Heart right ventricle (tissue), 16 donors: ENCODE results near the gene PODN. TPM values are rescaled to one million over a fixed set of nuclear protein-coding genes. Genes with fewer than 3 reads are reported as not detected.

ENCODE experiments used
- ATAC-seq, 8 donors: fragments of 200-7000 bp; cut with Tn5 transposase; one replicate each; pipeline ENCODE4 v1.9.1; 2020; ENCODE audit warnings: mild to moderate bottlenecking in 8 of 8, moderate library complexity in 8 of 8, moderate number of reproducible peaks in 1 of 8
- DNase-seq, 2 donors: peaks; one replicate each; pipeline ENCODE4 v3.0.0-alpha.2; 2020
- H3K27ac ChIP-seq, 10 donors: fragments of 200-600 bp; sonication (generic) in 2 of 10; one replicate each; pipeline versions ENCODE4 v1.5.0 to v1.8.0; 2020 to 2022; ENCODE audit warnings: mild to moderate bottlenecking in 3 of 10
- H3K27me3 ChIP-seq, 7 donors: fragments of 200-600 bp; one replicate each; pipeline ENCODE4 v1.8.0; 2021 to 2022; ENCODE audit warnings: mild to moderate bottlenecking in 2 of 7
- H3K36me3 ChIP-seq, 9 donors: fragments of 200-600 bp; sonication (generic) in 1 of 9; one replicate each; pipeline versions ENCODE4 v1.5.0 to v1.8.0; 2020 to 2022; ENCODE audit warnings: mild to moderate bottlenecking in 2 of 9
- H3K4me1 ChIP-seq, 9 donors: fragments of 200-600 bp; sonication (generic) in 1 of 9; one replicate each; pipeline versions ENCODE4 v1.5.0 to v1.8.0; 2020 to 2022; ENCODE audit warnings: mild to moderate bottlenecking in 4 of 9
- H3K4me3 ChIP-seq, 10 donors: fragments of 200-600 bp; sonication (generic) in 2 of 10; one replicate each; pipeline versions ENCODE4 v1.5.0 to v1.8.0; 2020 to 2022; ENCODE audit warnings: mild to moderate bottlenecking in 7 of 10, moderate library complexity in 2 of 10
- H3K9me3 ChIP-seq, 11 donors: fragments of 200-600 bp in 10 of 11; sonication (generic) in 2 of 11; one replicate each; pipeline versions ENCODE4 v1.5.0 to v1.8.0; 2013 to 2022; ENCODE audit warnings: mild to moderate bottlenecking in 2 of 11, control low read depth in 1 of 11, moderate library complexity in 1 of 11
- WGBS, 2 donors: extraction: QIAGEN DNeasy Blood & Tissue Kit; methylation state at CpG; one replicate each; pipeline ENCODE4 v1.1.7; 2013; ENCODE audit warnings: inconsistent platforms in 1 of 2; 5-methylcytosine and 5-hydroxymethylcytosine counted together
- intact Hi-C, 10 donors: fragments of 100-400 bp; cut with DNase I; formaldehyde crosslinking; loops; one replicate each; pipeline versions ENCODE4 v1.11.1 to v1.14.2; 2022
- polyA plus RNA-seq, 2 donors: library from polyadenylated mRNA; stranded (reverse); fragments of 200-250 nt; gene quantifications; one replicate each; pipeline ENCODE4 v1.2.3, GENCODE V29; 2013
- total RNA-seq, 10 donors: library from RNA; stranded (reverse); fragmentation: NEBNext Ultra II Directional in 3 of 10; extraction: Animal tissue kit (Norgen Biotek cat#: 25700) in 3 of 10; gene quantifications; one replicate each; pipeline versions ENCODE4 v1.2.1 to v1.2.4, GENCODE V29; 2021 to 2023
- TF ChIP-seq, protein P1 (sequence below), 9 donors: fragments of 200-600 bp; sonication (generic) in 2 of 9; IDR thresholded peaks; one replicate each; pipeline versions ENCODE4 v1.5.0 to v1.8.0; 2021 to 2022; ENCODE audit warnings: antibody characterized with exemption in 9 of 9, mild to moderate bottlenecking in 5 of 9, moderate library complexity in 1 of 9
- donor health status: Arrhythmogenic right ventricular cardiomyopathy.
- donor health status: ischemic (EF 13 %, LVEDD 7.1; RV severe dilation, severe dysfunction).
- donor health status: healthy with polysubstance abuse.
- donor health status: DM: no; HTN: yes; CAD: no.
- donor health status: DM: no; HTN: no; CAD: no.
- donor health status: ischemic (EF 25% LVEDD 6.9; RV normal size, moderate dysfunction).
- donor health status: ischemic (EF 25% LVEDD 5.7; RV mildly dilated, moderate dysfunction).
- donor health status: healthy.
- donor health status: DM: yes; HTN: yes; CAD: no.
- donor health status: Ischemic cardiomyopathy.
- donor health status: ischemic (EF 35%, LVEDD 5.7; RV mildly dilated, moderate dysfunction).
- donor health status: nonischemic (EF 11% LVEDD 7.7; RV severe dilation, severe dysfunction).
- donor health status: DM: yes; HTN: yes; CAD: no.
- donor health status: PGD.
- donor health status: ischemic (EF 29% LVEDD 5.4; RV normal size, mild dysfunction).
- donor health status: nonischemic (EF 23%, LVEDD 6.1; RV moderate dilation, normal function).

PODN gene
- total and polyA plus RNA-seq, 12 donors = 11.2 to 27.4 (median 15.4) TPM

DNA sequence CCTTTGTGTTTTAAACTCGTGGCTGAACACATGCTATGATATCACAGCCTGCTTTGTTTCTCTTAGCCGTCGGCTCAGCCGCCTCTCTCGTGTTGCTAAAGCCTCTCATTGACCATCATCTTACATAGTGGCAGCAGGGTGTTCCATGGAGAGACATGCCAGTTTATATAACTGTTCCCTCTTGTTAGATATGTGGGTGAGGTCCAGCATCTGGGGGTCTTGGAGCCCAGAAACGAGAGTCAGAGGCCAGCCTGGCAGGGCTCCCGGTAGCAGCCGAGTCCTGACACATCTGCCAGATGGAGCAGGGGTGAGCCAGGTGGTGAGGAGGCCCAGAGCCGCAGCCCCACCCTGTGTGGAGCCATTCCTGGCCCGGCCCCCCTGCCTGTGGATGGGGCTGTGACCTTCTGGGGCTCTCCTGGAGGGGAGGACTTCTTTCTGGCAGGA lies 11.9 kb downstream of the PODN start:
- TF ChIP-seq, protein P1, sequence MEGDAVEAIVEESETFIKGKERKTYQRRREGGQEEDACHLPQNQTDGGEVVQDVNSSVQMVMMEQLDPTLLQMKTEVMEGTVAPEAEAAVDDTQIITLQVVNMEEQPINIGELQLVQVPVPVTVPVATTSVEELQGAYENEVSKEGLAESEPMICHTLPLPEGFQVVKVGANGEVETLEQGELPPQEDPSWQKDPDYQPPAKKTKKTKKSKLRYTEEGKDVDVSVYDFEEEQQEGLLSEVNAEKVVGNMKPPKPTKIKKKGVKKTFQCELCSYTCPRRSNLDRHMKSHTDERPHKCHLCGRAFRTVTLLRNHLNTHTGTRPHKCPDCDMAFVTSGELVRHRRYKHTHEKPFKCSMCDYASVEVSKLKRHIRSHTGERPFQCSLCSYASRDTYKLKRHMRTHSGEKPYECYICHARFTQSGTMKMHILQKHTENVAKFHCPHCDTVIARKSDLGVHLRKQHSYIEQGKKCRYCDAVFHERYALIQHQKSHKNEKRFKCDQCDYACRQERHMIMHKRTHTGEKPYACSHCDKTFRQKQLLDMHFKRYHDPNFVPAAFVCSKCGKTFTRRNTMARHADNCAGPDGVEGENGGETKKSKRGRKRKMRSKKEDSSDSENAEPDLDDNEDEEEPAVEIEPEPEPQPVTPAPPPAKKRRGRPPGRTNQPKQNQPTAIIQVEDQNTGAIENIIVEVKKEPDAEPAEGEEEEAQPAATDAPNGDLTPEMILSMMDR (IDR thresholded peaks at IDR 0.05) = no peak
- 48 to 57% methylated on average over 10 of the region's 10 CpGs for WGBS, 2 donors
- Histone ChIP-seq H3K27me3 (no peaks in the 10 kb centered on the region), H3K9me3 (no peaks in the 10 kb centered on the region), H3K36me3 (peaks cover 0 to 29% (median 0%) of the 10 kb centered on the region in 9 donors), H3K4me1 (peaks cover 0 to 23% (median 6%) of the 10 kb centered on the region in 9 donors), H3K4me3 (no peak overlapping the region), H3K27ac (peak overlapping the region in 7 of 10 donors; percentile 39 to 70 (median 63))
- DNase-seq = peak; percentile 50 to 54
- peak; percentile 58 to 86 (median 78) for ATAC-seq
- intact Hi-C loops = no loop called here

DNA sequence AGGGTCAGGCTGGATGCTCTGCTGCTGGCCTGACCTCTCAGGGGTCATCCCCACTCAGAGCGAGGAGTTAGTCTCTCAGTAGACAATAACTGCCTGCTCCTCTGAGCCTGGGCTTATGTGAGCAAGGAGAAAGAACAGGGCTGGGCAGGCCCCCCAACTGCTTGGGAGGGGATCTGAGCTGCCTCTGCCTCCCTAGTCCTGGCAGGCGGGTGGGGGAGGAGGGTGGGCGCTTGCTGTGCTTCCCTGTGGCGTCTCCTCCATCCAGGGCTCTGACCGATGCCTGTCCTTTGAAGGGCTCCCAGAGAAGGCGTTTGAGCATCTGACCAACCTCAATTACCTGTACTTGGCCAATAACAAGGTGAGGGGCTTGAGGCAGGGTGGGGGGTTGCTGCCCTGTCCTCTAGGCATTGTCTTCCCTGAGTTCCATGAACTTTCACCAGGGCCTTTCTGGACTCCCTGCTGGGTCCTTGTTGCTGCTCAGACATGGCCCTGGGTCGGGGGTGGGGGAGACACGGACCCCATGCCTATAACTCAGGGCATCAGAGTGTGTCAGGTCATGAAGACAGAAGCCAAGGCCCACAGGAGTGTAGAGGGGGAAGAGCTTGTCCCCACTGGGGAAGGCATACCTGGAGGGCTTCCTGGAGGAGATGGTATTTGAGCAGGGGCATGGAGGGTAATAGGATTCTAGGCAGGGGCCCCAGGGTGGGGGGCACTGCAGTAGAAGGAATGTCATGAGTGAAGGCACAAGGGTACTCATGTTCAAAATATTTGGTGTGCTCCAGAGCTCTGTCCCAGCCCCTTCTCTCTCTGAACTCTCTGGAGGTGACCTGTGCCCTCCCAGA lies 12.5 kb downstream of the PODN start:
- intact Hi-C loops = no loop called here
- ATAC-seq = no peak

DNA sequence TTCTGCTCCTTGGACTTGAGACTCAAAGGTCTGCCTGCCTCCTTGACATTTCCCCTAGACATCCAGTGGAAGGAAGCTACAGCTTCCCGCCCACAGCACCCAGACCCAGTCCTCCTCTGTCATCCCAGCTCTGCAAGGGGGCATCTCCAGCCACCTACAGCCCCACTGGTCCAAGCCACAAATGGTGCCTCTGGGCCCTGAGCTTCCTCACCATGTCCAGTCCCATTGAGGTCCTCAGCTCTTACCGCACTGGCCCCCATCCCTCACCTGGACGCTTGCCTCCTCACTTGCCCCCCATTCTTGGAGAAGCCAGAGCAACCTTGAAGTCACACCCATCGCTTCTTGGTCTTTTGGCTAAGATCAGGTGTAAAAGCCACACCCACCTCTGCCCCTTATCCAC lies 13.2 kb downstream of the PODN start:
- peaks cover 0 to 23% (median 6%) of the 10 kb centered on the region in 9 donors for H3K4me1 ChIP-seq
- H3K27me3 ChIP-seq = no peaks in the 10 kb centered on the region
- peak in 1 of 2 donors; percentile 5 for DNase-seq

More for the DNA sequence above, 12.5 kb downstream of the PODN start:
- TF ChIP-seq, protein P1 (IDR thresholded peaks at IDR 0.05) = no peak
- 91 to 92% methylated on average over 8 of the region's 8 CpGs for WGBS, 2 donors
- H3K27me3 ChIP-seq = no peaks in the 10 kb centered on the region
- peaks cover 0 to 35% (median 0%) of the 10 kb centered on the region in 9 donors for H3K36me3 ChIP-seq
- no peaks in the 10 kb centered on the region for H3K9me3 ChIP-seq
- H3K4me1 ChIP-seq = peaks cover 0 to 23% (median 6%) of the 10 kb centered on the region in 9 donors
- DNase-seq = peak in 1 of 2 donors; percentile 0
- peak overlapping the region in 7 of 10 donors; percentile 39 to 70 (median 63) for H3K27ac ChIP-seq
- H3K4me3 ChIP-seq = no peak overlapping the region

DNA sequence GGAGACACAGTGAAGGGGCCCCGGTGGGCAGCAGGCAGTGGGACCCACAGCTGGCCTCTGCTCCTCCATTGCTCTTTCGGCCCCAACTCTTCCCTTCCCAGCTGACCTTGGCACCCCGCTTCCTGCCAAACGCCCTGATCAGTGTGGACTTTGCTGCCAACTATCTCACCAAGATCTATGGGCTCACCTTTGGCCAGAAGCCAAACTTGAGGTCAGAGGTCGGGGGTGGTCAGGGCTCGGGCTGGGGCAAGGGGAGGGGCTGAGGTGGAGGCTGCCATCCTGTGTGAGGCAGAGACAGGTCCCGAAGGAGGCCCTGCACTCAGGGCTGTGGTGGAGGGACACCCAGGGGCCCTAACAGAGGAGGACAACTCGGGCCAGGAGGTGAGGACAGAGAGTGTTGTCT lies 13.7 kb downstream of the PODN start:
- no peaks in the 10 kb centered on the region for H3K27me3 ChIP-seq
- peaks cover 0 to 23% (median 6%) of the 10 kb centered on the region in 9 donors for H3K4me1 ChIP-seq
- DNase-seq (peak in 1 of 2 donors; percentile 10), ATAC-seq (no peak)
- TF ChIP-seq, protein P1 (IDR thresholded peaks at IDR 0.05) = no peak
- H3K27ac ChIP-seq = no peak overlapping the region
- intact Hi-C loops = no loop called here
- H3K9me3 ChIP-seq = no peaks in the 10 kb centered on the region
- peaks cover 0 to 31% (median 0%) of the 10 kb centered on the region in 9 donors for H3K36me3 ChIP-seq
- WGBS, 2 donors = 81 to 83% methylated on average over 8 of the region's 8 CpGs
- H3K4me3 ChIP-seq = no peak overlapping the region

More for the DNA sequence above, 13.2 kb downstream of the PODN start:
- Histone ChIP-seq H3K36me3 (peaks cover 0 to 31% (median 0%) of the 10 kb centered on the region in 9 donors), H3K9me3 (no peaks in the 10 kb centered on the region), H3K4me3 (no peak overlapping the region), H3K27ac (peak overlapping the region in 3 of 10 donors; percentile 7 to 70 (median 70))
- intact Hi-C loops = no loop called here
- no peak for ATAC-seq
- WGBS, 2 donors = 98 to 99% methylated on average over 4 of the region's 4 CpGs
- TF ChIP-seq, protein P1 (IDR thresholded peaks at IDR 0.05) = no peak
